ENCODE data around the gene PPP4R1.
A peak's percentile ranks its signal among the peaks of the same experiment; 100 is the strongest.

The PPP4R1 gene

DNA sequence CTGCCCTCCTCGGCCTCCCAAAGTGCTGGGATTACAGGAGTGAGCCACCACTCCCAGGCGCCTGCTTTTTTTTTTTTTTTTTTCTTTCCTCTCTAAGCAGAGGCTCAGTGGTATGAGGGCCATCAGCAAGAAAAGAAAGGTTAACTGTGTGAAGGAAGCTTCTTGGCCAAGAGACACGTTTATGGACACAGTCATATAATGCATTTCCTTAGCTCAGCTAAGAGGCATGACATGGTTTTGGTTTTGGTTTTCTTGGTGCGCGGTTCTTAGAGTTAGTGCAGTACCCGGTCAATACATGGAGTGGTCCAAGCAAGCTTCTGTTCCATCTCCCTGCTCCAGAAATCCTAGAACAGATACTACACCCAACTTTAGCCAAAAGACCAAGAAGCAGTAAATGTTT lies 96.5 kb downstream of the PPP4R1 start:
- no peak for TF ChIP-seq MYC (IDR thresholded peaks at IDR 0.05; ENCODE audit: low read depth, low read length)
- H3K4me3 ChIP-seq (ENCODE audit: low read depth, low read length): no peak overlapping the region
- DNase-seq (ENCODE audit: low read depth): no peak

DNA sequence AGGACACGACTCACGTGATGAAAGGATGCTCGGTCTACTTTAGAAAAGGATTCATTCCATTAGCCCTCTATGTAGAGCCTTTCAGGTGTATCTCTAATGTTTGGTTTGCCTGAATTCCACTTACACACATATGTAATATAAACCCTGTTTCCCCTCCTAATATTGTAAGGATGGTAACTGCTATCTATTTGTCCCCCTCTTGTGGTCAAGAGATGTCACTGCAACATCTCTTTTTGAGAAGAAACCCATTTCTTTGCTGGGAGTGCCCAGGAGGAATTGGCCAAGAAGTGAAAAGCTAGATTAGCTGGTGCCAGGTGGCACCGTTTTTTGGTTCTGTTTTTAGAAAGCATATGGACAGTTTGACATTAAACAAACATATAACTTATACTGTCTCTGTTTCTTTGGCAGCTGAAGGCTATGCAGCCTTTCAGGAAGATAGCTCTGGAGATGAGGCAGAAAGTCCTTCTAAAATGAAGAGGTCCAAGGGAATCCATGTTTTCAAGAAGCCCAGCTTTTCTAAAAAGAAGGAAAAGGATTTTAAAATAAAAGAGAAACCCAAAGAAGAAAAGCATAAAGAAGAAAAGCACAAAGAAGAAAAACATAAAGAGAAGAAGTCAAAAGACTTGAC lies 97.8 kb downstream of the PPP4R1 start:
- H3K4me3 ChIP-seq (ENCODE audit: low read depth, low read length): no peak overlapping the region
- TF ChIP-seq, protein P1, sequence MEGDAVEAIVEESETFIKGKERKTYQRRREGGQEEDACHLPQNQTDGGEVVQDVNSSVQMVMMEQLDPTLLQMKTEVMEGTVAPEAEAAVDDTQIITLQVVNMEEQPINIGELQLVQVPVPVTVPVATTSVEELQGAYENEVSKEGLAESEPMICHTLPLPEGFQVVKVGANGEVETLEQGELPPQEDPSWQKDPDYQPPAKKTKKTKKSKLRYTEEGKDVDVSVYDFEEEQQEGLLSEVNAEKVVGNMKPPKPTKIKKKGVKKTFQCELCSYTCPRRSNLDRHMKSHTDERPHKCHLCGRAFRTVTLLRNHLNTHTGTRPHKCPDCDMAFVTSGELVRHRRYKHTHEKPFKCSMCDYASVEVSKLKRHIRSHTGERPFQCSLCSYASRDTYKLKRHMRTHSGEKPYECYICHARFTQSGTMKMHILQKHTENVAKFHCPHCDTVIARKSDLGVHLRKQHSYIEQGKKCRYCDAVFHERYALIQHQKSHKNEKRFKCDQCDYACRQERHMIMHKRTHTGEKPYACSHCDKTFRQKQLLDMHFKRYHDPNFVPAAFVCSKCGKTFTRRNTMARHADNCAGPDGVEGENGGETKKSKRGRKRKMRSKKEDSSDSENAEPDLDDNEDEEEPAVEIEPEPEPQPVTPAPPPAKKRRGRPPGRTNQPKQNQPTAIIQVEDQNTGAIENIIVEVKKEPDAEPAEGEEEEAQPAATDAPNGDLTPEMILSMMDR (IDR thresholded peaks at IDR 0.05; ENCODE audit: low read depth, low read length): peak; percentile 67
- TF ChIP-seq MAX (IDR thresholded peaks at IDR 0.05; ENCODE audit: low read depth, low read length): no peak
- TF ChIP-seq POLR2A (IDR thresholded peaks at IDR 0.05; ENCODE audit: extremely low read depth, insufficient read length): no peak
- DNase-seq (ENCODE audit: low read depth): peak; percentile 53

GRCh38 chr18:9513971-9514512 lies 100.3 kb downstream of the PPP4R1 start:
- H3K4me3 ChIP-seq (ENCODE audit: low read depth, low read length): no peak overlapping the region
- TF ChIP-seq, protein P1 (IDR thresholded peaks at IDR 0.05; ENCODE audit: low read depth, low read length): no peak
- no peak for TF ChIP-seq MYC (IDR thresholded peaks at IDR 0.05; ENCODE audit: low read depth, low read length)
- no peak for DNase-seq (ENCODE audit: low read depth)

- no peak for DNase-seq (ENCODE audit: low read depth)
- no peak overlapping the region for H3K4me3 ChIP-seq (ENCODE audit: low read depth, low read length)
- TF ChIP-seq, protein P1 (IDR thresholded peaks at IDR 0.05; ENCODE audit: low read depth, low read length): no peak
- no peak for TF ChIP-seq POLR2A (IDR thresholded peaks at IDR 0.05; ENCODE audit: extremely low read depth, insufficient read length)
- no peak for TF ChIP-seq MYC (IDR thresholded peaks at IDR 0.05; ENCODE audit: low read depth, low read length)
- TF ChIP-seq MAX (IDR thresholded peaks at IDR 0.05; ENCODE audit: low read depth, low read length): no peak
These were observed 105.8 kb downstream of the PPP4R1 start for GRCh38 chr18:9508446-9509025.

- no peak overlapping the region for H3K4me3 ChIP-seq (ENCODE audit: low read depth, low read length)
- no peak for TF ChIP-seq POLR2A (IDR thresholded peaks at IDR 0.05; ENCODE audit: extremely low read depth, insufficient read length)
- no peak for TF ChIP-seq MAX (IDR thresholded peaks at IDR 0.05; ENCODE audit: low read depth, low read length)
- TF ChIP-seq, protein P1 (IDR thresholded peaks at IDR 0.05; ENCODE audit: low read depth, low read length): no peak
- no peak for TF ChIP-seq MYC (IDR thresholded peaks at IDR 0.05; ENCODE audit: low read depth, low read length)
- DNase-seq (ENCODE audit: low read depth): no peak
These were observed 106.7 kb downstream of the PPP4R1 start for GRCh38 chr18:9507565-9508088.

DNA sequence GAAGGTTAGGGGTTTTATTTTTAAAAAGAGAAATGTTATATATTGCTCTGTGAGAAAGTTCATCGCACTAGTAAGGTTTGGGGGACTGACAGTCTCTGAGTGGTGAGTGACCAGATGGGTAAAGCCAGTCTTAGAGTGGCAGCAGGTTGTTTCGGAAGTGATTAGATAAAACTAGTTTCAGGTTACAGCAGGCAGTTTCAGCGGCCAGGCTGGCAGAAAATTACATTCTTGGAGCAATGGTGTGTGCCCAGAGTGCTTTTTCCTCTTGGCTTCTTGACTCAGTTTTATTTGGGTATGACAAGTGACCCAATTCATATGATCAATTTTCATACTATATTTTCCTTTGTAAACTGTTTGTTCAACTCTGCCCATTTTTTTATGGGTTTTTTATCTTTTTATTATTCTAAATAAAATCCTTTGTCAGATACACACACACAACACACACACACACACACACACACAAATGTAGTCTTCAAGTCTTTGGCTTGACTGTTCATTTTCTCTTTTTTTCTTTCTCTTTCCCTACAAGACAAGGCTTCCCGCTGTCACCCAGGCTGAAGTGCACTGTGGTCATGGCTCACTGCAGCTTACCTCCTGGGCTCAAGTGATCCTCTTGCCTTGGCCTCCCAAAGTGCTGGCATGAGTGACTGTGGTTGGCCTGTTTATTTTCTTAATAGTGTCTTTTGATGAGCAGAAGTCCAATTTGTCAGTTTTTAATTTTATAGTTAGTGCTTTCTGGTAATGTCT lies 108.1 kb downstream of the PPP4R1 start:
- no peak overlapping the region for H3K4me3 ChIP-seq (ENCODE audit: low read depth, low read length)
- no peak for DNase-seq (ENCODE audit: low read depth)
- TF ChIP-seq MAX (IDR thresholded peaks at IDR 0.05; ENCODE audit: low read depth, low read length): no peak
- TF ChIP-seq, protein P1 (IDR thresholded peaks at IDR 0.05; ENCODE audit: low read depth, low read length): no peak
- TF ChIP-seq MYC (IDR thresholded peaks at IDR 0.05; ENCODE audit: low read depth, low read length): no peak
- no peak for TF ChIP-seq POLR2A (IDR thresholded peaks at IDR 0.05; ENCODE audit: extremely low read depth, insufficient read length)

All from NB4 (cell line).